SU-DHL-6 (cell line): ENCODE results near the gene PODN.

Experiments used
- H2AFZ ChIP-seq: fragments of 200-600 bp; sonication (generic); 2 replicates; pipeline ENCODE4 v1.6.1; 2014; ENCODE audit warnings: low read depth, mild to moderate bottlenecking, moderate library complexity, mixed read lengths, antibody characterized with exemption, low read length; ENCODE audit not compliant: severe bottlenecking
- H3F3A ChIP-seq: fragments of 200-600 bp; shearing (Covaris generic); 2 replicates; pipeline ENCODE4 v1.6.0; 2016; ENCODE audit warnings: antibody characterized with exemption, mild to moderate bottlenecking; ENCODE audit not compliant: insufficient read depth
- H3K27ac ChIP-seq: fragments of 200-600 bp; sonication (generic); 2 replicates; pipeline ENCODE4 v1.5.1; 2016; ENCODE audit warnings: low read depth, mild to moderate bottlenecking, low read length, moderate library complexity, mixed read lengths
- H3K27me3 ChIP-seq: fragments of 200-600 bp; sonication (generic), shearing (Covaris generic); 2 replicates; pipeline ENCODE4 v1.6.0; 2014; ENCODE audit warnings: mild to moderate bottlenecking, low read length
- H3K36me3 ChIP-seq: fragments of 200-600 bp; sonication (generic); 2 replicates; pipeline ENCODE4 v1.6.1; 2014; ENCODE audit warnings: mild to moderate bottlenecking, low read length, mixed read lengths
- H3K4me2 ChIP-seq: fragments of 300-600, 200-600 bp; shearing (Covaris generic), sonication (generic); 2 replicates; pipeline ENCODE4 v1.6.0; 2014; ENCODE audit warnings: low read length, low read depth, mild to moderate bottlenecking; ENCODE audit not compliant: poor library complexity, severe bottlenecking
- H3K4me3 ChIP-seq: fragments of 200-600 bp; sonication (generic); 2 replicates; pipeline ENCODE4 v1.5.1; 2014; ENCODE audit warnings: antibody characterized with exemption, low read length, mild to moderate bottlenecking, mixed read lengths; ENCODE audit not compliant: insufficient read depth, poor library complexity, severe bottlenecking
- H3K79me2 ChIP-seq: fragments of 200-600 bp; sonication (generic); 2 replicates; pipeline ENCODE4 v1.6.1; 2014; ENCODE audit warnings: mild to moderate bottlenecking, low read length, moderate library complexity; ENCODE audit not compliant: insufficient read depth
- H3K9ac ChIP-seq: fragments of 200-600 bp; sonication (generic); 2 replicates; pipeline ENCODE4 v1.7.0; 2014; ENCODE audit warnings: mild to moderate bottlenecking, low read length
- H3K9me2 ChIP-seq: fragments of 200-600 bp; sonication (generic); replicated peaks from 2 replicates; pipeline ENCODE4 v1.6.1; 2014; ENCODE audit warnings: low read length; ENCODE audit not compliant: insufficient read depth
- H3K9me3 ChIP-seq: fragments of 200-600 bp; sonication (generic); 2 replicates; pipeline ENCODE4 v1.6.1; 2014; ENCODE audit warnings: low read length, mixed read lengths; ENCODE audit not compliant: insufficient read depth
- H4K20me1 ChIP-seq: fragments of 200-600 bp; sonication (generic); 2 replicates; pipeline ENCODE4 v1.6.1; 2014; ENCODE audit warnings: low read depth, mild to moderate bottlenecking, antibody characterized with exemption, low read length, moderate library complexity, mixed read lengths
- EZH2phosphoT487 ChIP-seq: fragments of 200-600 bp; sonication (generic), shearing (Covaris generic); conservative IDR thresholded peaks from 2 replicates; pipeline ENCODE4 v1.6.1; 2018; ENCODE audit warnings: mild to moderate bottlenecking, antibody characterized with exemption, low read length, moderate library complexity, mixed read lengths
- TF ChIP-seq, protein P1 (sequence below): fragments of 200-600 bp; sonication (generic); IDR thresholded peaks from one replicate; pipeline ENCODE4 v1.5.1; 2017; ENCODE audit warnings: antibody characterized with exemption, mild to moderate bottlenecking, low read length, moderate library complexity; ENCODE audit not compliant: insufficient read depth, poor library complexity, severe bottlenecking

Gene PODN

DNA sequence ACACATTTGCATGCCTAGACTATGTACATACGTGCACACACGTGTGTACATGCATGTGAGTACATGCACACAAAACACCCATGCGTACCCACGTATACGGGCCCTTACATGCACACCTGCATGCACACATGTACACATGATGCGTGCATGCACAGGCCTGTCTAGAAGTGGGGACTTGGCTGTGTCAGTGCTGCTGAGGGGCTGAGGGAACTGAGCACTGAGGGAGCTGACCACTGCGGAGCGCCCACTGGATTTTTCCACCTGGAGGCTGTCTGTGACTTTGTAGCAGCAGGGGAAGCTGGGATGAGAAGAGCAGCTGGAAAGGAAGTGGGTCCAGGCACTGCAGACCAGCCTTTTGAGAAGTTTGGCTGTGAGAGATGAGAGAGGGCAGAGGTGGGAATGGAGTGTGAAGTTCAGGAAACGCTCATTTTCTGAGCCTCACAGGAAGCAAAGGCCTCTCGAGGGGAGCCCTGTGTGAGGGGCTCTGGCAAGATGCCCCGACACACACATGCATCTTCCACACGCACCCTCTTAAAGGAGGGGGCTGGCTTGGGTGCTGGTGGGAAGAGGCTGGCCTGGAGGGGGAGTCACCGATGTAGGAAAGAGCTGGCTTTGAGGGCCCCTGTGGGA, 20.9 kb downstream of the PODN start:
- Histone ChIP-seq H3K9me2 (no peaks in the 10 kb centered on the region), H3K36me3 (no peaks in the 10 kb centered on the region), H3K79me2 (no peaks in the 10 kb centered on the region), H2AFZ (no peak overlapping the region), H3K9me3 (no peaks in the 10 kb centered on the region), H3K27me3 (no peaks in the 10 kb centered on the region), H3K4me3 (no peak overlapping the region), H3K9ac (no peak overlapping the region), H3F3A (no peaks in the 10 kb centered on the region), H3K27ac (no peak overlapping the region), H4K20me1 (no peaks in the 10 kb centered on the region), H3K4me2 (no peak overlapping the region)
- TF ChIP-seq, protein P1, sequence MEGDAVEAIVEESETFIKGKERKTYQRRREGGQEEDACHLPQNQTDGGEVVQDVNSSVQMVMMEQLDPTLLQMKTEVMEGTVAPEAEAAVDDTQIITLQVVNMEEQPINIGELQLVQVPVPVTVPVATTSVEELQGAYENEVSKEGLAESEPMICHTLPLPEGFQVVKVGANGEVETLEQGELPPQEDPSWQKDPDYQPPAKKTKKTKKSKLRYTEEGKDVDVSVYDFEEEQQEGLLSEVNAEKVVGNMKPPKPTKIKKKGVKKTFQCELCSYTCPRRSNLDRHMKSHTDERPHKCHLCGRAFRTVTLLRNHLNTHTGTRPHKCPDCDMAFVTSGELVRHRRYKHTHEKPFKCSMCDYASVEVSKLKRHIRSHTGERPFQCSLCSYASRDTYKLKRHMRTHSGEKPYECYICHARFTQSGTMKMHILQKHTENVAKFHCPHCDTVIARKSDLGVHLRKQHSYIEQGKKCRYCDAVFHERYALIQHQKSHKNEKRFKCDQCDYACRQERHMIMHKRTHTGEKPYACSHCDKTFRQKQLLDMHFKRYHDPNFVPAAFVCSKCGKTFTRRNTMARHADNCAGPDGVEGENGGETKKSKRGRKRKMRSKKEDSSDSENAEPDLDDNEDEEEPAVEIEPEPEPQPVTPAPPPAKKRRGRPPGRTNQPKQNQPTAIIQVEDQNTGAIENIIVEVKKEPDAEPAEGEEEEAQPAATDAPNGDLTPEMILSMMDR = no peak
- no peak for TF ChIP-seq EZH2phosphoT487

DNA sequence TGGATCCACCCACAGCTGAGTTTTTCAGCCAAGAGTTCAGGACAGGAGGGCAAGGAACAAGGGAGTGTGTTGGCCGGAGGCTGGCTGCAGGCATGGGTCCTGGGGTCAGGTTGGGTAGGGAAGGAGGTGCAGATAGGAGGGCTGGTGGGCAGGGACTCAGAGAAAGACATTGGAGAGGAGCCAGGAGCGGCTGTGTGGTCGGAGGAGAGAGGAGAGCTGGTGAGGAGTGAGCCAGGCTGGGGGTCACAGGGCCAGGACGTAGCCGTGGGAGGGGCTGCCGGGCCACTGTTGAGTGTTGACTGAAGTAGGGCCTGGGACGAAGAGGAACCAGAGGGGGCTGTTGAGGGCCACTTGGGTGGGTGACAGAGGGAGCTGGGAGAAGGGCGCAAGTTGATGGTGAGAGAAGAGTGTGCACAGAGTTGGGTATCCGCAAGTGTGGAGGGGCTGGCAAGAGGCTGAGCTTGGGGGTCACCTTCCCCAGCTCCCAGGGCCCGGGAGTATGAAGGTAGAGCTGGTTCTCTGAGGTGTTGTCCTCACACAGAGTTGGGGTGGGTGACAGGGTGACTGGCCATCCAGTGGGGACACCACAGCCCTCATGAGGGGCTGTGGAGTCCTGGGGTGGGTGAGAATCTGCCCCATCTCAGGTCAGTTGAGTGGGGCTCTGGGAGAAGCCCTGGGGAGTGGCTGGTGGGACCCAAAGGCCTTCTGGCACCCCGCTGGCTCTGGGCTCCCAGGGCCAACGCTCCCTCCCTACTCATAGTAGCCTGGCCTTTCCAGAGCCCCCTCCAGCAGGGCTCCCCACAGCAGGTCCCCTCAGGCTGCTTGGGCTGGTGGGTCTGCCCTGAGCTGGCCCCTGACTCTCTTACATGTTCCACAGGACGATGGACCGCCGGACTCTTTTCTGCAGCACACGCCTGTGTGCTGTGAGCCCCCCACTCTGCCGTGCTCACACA, 21.9 kb downstream of the PODN start:
- H3K27me3 ChIP-seq = no peaks in the 10 kb centered on the region
- no peak overlapping the region for H2AFZ ChIP-seq
- H3F3A ChIP-seq = no peaks in the 10 kb centered on the region
- no peak overlapping the region for H3K27ac ChIP-seq
- no peaks in the 10 kb centered on the region for H3K9me3 ChIP-seq
- H3K4me3 ChIP-seq = no peak overlapping the region
- TF ChIP-seq, protein P1 = no peak
- no peak for TF ChIP-seq EZH2phosphoT487
- H3K79me2 ChIP-seq = no peaks in the 10 kb centered on the region
- H3K9me2 ChIP-seq = no peaks in the 10 kb centered on the region
- H3K4me2 ChIP-seq = no peak overlapping the region
- H3K9ac ChIP-seq = no peak overlapping the region
- H4K20me1 ChIP-seq = no peaks in the 10 kb centered on the region
- H3K36me3 ChIP-seq = no peaks in the 10 kb centered on the region

DNA sequence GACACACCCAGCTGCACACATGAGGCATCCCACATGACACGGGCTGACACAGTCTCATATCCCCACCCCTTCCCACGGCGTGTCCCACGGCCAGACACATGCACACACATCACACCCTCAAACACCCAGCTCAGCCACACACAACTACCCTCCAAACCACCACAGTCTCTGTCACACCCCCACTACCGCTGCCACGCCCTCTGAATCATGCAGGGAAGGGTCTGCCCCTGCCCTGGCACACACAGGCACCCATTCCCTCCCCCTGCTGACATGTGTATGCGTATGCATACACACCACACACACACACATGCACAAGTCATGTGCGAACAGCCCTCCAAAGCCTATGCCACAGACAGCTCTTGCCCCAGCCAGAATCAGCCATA, 22.6 kb downstream of the PODN start:
- Histone ChIP-seq H3K4me2 (no peak overlapping the region), H2AFZ (no peak overlapping the region), H3K27ac (no peak overlapping the region)

More for the DNA sequence above, 22.6 kb downstream of the PODN start:
- TF ChIP-seq, protein P1 = no peak
- no peak for TF ChIP-seq EZH2phosphoT487
- no peaks in the 10 kb centered on the region for H3K9me3 ChIP-seq
- no peaks in the 10 kb centered on the region for H3K9me2 ChIP-seq
- no peaks in the 10 kb centered on the region for H3K79me2 ChIP-seq
- H3K9ac ChIP-seq = no peak overlapping the region
- H3F3A ChIP-seq = no peaks in the 10 kb centered on the region
- H3K4me3 ChIP-seq = no peak overlapping the region
- H4K20me1 ChIP-seq = no peaks in the 10 kb centered on the region
- H3K36me3 ChIP-seq = no peaks in the 10 kb centered on the region
- H3K27me3 ChIP-seq = no peaks in the 10 kb centered on the region
